Osteoblast (primary cell): Measurements from ENCODE around the gene RANBP6. TPM values are rescaled to one million over a fixed set of nuclear protein-coding genes. Genes with fewer than 3 reads are reported as not detected.

Experiments
- DNase-seq: peaks from one replicate; pipeline ENCODE4 v3.0.0; 2011; ENCODE audit warnings: low spot score, mixed read lengths; ENCODE audit not compliant: insufficient read length; ENCODE audit errors: missing footprints
- H2AFZ ChIP-seq: 2 replicates; pipeline ENCODE4 v1.6.0; 2011; ENCODE audit warnings: mild to moderate bottlenecking, low read length
- H3K27ac ChIP-seq: 2 replicates; pipeline ENCODE4 v1.5.1; 2011; ENCODE audit warnings: mild to moderate bottlenecking, low read depth, low read length, moderate library complexity
- H3K27me3 ChIP-seq: 2 replicates; pipeline ENCODE4 v1.6.0; 2012; ENCODE audit warnings: mild to moderate bottlenecking, control low read depth, inconsistent platforms, low read length, moderate library complexity; ENCODE audit not compliant: insufficient read depth
- H3K36me3 ChIP-seq: 2 replicates; pipeline ENCODE4 v1.5.1; 2011; ENCODE audit warnings: mild to moderate bottlenecking, low read length, control low read depth, moderate library complexity; ENCODE audit not compliant: insufficient read depth
- H3K4me1 ChIP-seq: 2 replicates; pipeline ENCODE4 v1.5.1; 2011; ENCODE audit warnings: mild to moderate bottlenecking, low read length, control low read depth, moderate library complexity; ENCODE audit not compliant: insufficient read depth
- H3K4me2 ChIP-seq: 2 replicates; pipeline ENCODE4 v1.6.0; 2011; ENCODE audit warnings: mild to moderate bottlenecking, low read length; ENCODE audit not compliant: insufficient read depth
- H3K4me3 ChIP-seq: fragments of 200-600 bp; sonication (generic); 3 replicates; pipeline ENCODE4 v1.5.1; 2012; ENCODE audit warnings: mild to moderate bottlenecking, low read length, inconsistent platforms; ENCODE audit not compliant: insufficient read depth
- H3K79me2 ChIP-seq: 2 replicates; pipeline ENCODE4 v1.6.0; 2012; ENCODE audit warnings: mild to moderate bottlenecking, low read length, control low read depth, inconsistent platforms; ENCODE audit not compliant: insufficient read depth
- H3K9me3 ChIP-seq: 2 replicates; pipeline ENCODE4 v1.5.1; 2011; ENCODE audit warnings: low read depth, low read length, control low read depth
- H4K20me1 ChIP-seq: 2 replicates; pipeline ENCODE4 v1.6.0; 2012; ENCODE audit warnings: mild to moderate bottlenecking, low read length, control low read depth; ENCODE audit not compliant: insufficient read depth
- CTCF ChIP-seq: IDR thresholded peaks from 2 replicates; pipeline ENCODE4 v1.5.1; 2011; ENCODE audit warnings: mild to moderate bottlenecking, low read depth, low read length, moderate library complexity; ENCODE audit errors: extremely low read depth
- total RNA-seq: library from RNA; depleted of rRNA; stranded (reverse); fragments of >200 nt; gene quantifications from 2 replicates; pipeline ENCODE4 v1.2.3, GENCODE V29; 2012

The RANBP6 gene
- total RNA-seq, 1 donor = 19.9 TPM

- H4K20me1 ChIP-seq = no peaks in the 10 kb centered on the region
- H3K36me3 ChIP-seq = no peaks in the 10 kb centered on the region
- H3K4me2 ChIP-seq = no peak overlapping the region
- H3K4me3 ChIP-seq = no peak overlapping the region
- no peak overlapping the region for H3K27ac ChIP-seq
- H3K27me3 ChIP-seq = peaks cover 19% of the 10 kb centered on the region
- DNase-seq = no peak
- no peak overlapping the region for H2AFZ ChIP-seq
- no peak for TF ChIP-seq CTCF
- no peaks in the 10 kb centered on the region for H3K79me2 ChIP-seq
- H3K9me3 ChIP-seq = no peaks in the 10 kb centered on the region
- H3K4me1 ChIP-seq = no peaks in the 10 kb centered on the region
Observed at GRCh38 chr9:6048039-6048438, 32.6 kb upstream of the RANBP6 start.

- no peaks in the 10 kb centered on the region for H3K4me1 ChIP-seq
- H4K20me1 ChIP-seq = no peaks in the 10 kb centered on the region
- no peaks in the 10 kb centered on the region for H3K36me3 ChIP-seq
- H3K4me3 ChIP-seq = no peak overlapping the region
- H3K4me2 ChIP-seq = no peak overlapping the region
- H3K27ac ChIP-seq = no peak overlapping the region
- peaks cover 20% of the 10 kb centered on the region for H3K27me3 ChIP-seq
- H2AFZ ChIP-seq = no peak overlapping the region
- H3K79me2 ChIP-seq = no peaks in the 10 kb centered on the region
- no peak for TF ChIP-seq CTCF
- no peak for DNase-seq
- H3K9me3 ChIP-seq = no peaks in the 10 kb centered on the region
Observed at GRCh38 chr9:6047020-6047419, 31.6 kb upstream of the RANBP6 start.

DNA sequence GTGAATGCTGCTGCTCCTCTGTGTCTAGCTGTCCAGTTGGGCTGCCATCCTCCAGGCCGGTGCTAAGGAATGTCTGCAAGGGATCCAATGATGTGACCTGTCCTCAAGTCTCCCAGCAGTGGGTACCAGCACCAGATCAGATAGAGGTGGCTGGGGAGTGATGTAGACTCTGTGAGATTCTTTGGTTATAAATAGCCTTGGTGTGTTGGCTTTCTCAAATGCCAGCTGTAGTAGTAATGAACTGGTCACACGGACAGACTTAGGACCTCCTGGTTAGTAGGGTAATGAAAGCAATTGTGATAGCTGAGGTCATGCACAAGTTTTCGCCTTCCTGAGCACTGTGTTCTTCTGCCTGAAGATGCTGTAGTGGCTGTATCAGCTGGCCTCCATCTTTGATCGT is 29.9 kb upstream of the RANBP6 start:
- Histone ChIP-seq H3K79me2 (no peaks in the 10 kb centered on the region), H3K27me3 (peaks cover 17% of the 10 kb centered on the region), H3K27ac (no peak overlapping the region), H3K4me1 (no peaks in the 10 kb centered on the region), H3K4me2 (no peak overlapping the region), H3K4me3 (no peak overlapping the region), H3K9me3 (no peaks in the 10 kb centered on the region), H2AFZ (no peak overlapping the region), H3K36me3 (no peaks in the 10 kb centered on the region), H4K20me1 (no peaks in the 10 kb centered on the region)
- no peak for TF ChIP-seq CTCF
- no peak for DNase-seq

- Histone ChIP-seq H2AFZ (no peak overlapping the region), H3K4me3 (no peak overlapping the region), H3K4me2 (no peak overlapping the region), H3K4me1 (no peaks in the 10 kb centered on the region), H3K79me2 (no peaks in the 10 kb centered on the region), H3K27ac (no peak overlapping the region), H3K9me3 (no peaks in the 10 kb centered on the region), H3K36me3 (no peaks in the 10 kb centered on the region), H3K27me3 (peaks cover 10% of the 10 kb centered on the region), H4K20me1 (no peaks in the 10 kb centered on the region)
- DNase-seq = no peak
- TF ChIP-seq CTCF = no peak
Observed at GRCh38 chr9:6040077-6040476, 24.7 kb upstream of the RANBP6 start.
